ENCODE measurements around the gene FRYL.

- TF ChIP-seq CTCF (IDR thresholded peaks at IDR 0.05): no peak
- TF ChIP-seq POLR2A (IDR thresholded peaks at IDR 0.05): no peak
Observed at GRCh38 chr4:48467442-48467841, 312.6 kb downstream of the FRYL start.

Data from right lobe of liver (tissue), 4 donors.